HepG2 (cell line): ENCODE results near the gene TPX2. TPM values are rescaled to one million over a fixed set of nuclear protein-coding genes. Genes with fewer than 3 reads are reported as not detected.

Source experiments
- CBX1 ChIP-seq: IDR thresholded peaks from one replicate; pipeline ENCODE4 v1.6.1; 2016; ENCODE audit warnings: antibody characterized with exemption, low read depth
- CCAR2 ChIP-seq: fragments of 200-400 bp; formaldehyde crosslinking; optimal IDR thresholded peaks from 2 replicates; pipeline ENCODE3; 2018; ENCODE audit warnings: low read depth, mild to moderate bottlenecking, low read length, moderate library complexity
- CREB1 ChIP-seq, 2 experiments: fragments of 450-650 bp in 1 of 2; IDR thresholded peaks; 2 replicates each; pipeline ENCODE4 v1.6.1; 2016 to 2017; ENCODE audit warnings: control low read depth in 1 of 2, mild to moderate bottlenecking in 1 of 2, missing compliant biosample characterization in 1 of 2, missing genetic modification characterization in 1 of 2
- PCBP1 ChIP-seq: fragments of 200-400 bp; formaldehyde crosslinking; IDR thresholded peaks from 2 replicates; pipeline ENCODE4 v1.6.1; 2017; ENCODE audit warnings: mild to moderate bottlenecking, low read depth, low read length, borderline replicate concordance
- SMARCE1 ChIP-seq: fragments of 450-650 bp; IDR thresholded peaks from 2 replicates; pipeline ENCODE4 v1.6.1; 2017; ENCODE audit warnings: borderline replicate concordance
- SNAPC2 ChIP-seq: sonication (generic); formaldehyde crosslinking; IDR thresholded peaks from 2 replicates; pipeline ENCODE4 v1.8.1; 2022; ENCODE audit warnings: mild to moderate bottlenecking, missing genetic modification reagents
- SRSF1 ChIP-seq: fragments of 200-400 bp; formaldehyde crosslinking; optimal IDR thresholded peaks from 2 replicates; pipeline ENCODE3; 2017; ENCODE audit warnings: mild to moderate bottlenecking, low read depth, low read length, moderate library complexity
- TARDBP ChIP-seq: sonication (generic); formaldehyde crosslinking; IDR thresholded peaks from 2 replicates; pipeline ENCODE4 v1.8.0; 2022; ENCODE audit warnings: mild to moderate bottlenecking, missing genetic modification reagents
- TBX2 ChIP-seq: sonication (generic); formaldehyde crosslinking; IDR thresholded peaks from 2 replicates; pipeline ENCODE4 v1.5.0; 2020; ENCODE audit warnings: missing genetic modification reagents, mild to moderate bottlenecking, borderline replicate concordance
- TEAD2 ChIP-seq: sonication (generic); formaldehyde crosslinking; IDR thresholded peaks from 2 replicates; pipeline ENCODE4 v1.9.0; 2021; ENCODE audit warnings: missing genetic modification reagents
- TOPORS ChIP-seq: sonication (generic); formaldehyde crosslinking; IDR thresholded peaks from 2 replicates; pipeline ENCODE4 v1.8.0; 2023; ENCODE audit warnings: mild to moderate bottlenecking, missing genetic modification reagents
- ZFY ChIP-seq: sonication (generic); formaldehyde crosslinking; IDR thresholded peaks from 2 replicates; pipeline ENCODE4 v1.4.0; 2020; ENCODE audit warnings: missing genetic modification reagents
- ZNF256 ChIP-seq: sonication (generic); formaldehyde crosslinking; conservative IDR thresholded peaks from 2 replicates; pipeline ENCODE4 v1.4.0; 2020; ENCODE audit warnings: missing genetic modification reagents
- ZNF3 ChIP-seq: IDR thresholded peaks from 2 replicates; pipeline ENCODE4 v1.7.0; 2017; ENCODE audit warnings: inconsistent platforms
- ZNF543 ChIP-seq: sonication (generic); formaldehyde crosslinking; IDR thresholded peaks from 2 replicates; pipeline ENCODE4 v1.4.0; 2020; ENCODE audit warnings: mild to moderate bottlenecking, missing genetic modification reagents
- ZNF557 ChIP-seq: sonication (generic); formaldehyde crosslinking; IDR thresholded peaks from 2 replicates; pipeline ENCODE4 v1.4.0; 2020; ENCODE audit warnings: missing genetic modification reagents
- ZNF644 ChIP-seq: IDR thresholded peaks from 2 replicates; pipeline ENCODE4 v1.6.1; 2016; ENCODE audit warnings: low read depth
- polyA plus RNA-seq, 8 experiments: library from polyadenylated mRNA; depleted of rRNA in 3 of 8; stranded (reverse) in 7 of 8; unstranded in 1 of 8; fragments of >200 nt; fragmentation: Illumina TruSeq in 4 of 8; extraction: Trizol in 4 of 8; gene quantifications; 2 replicates each; pipeline versions ENCODE4 v1.2.1 to v1.2.3, GENCODE V29; 2011 to 2016; ENCODE audit warnings: low read depth in 4 of 8, missing spikeins in 1 of 8, mixed read lengths in 1 of 8; ENCODE audit not compliant: insufficient read depth in 1 of 8
- total RNA-seq, 5 experiments: library from RNA; depleted of rRNA; stranded (reverse); fragments of >200 nt; fragmentation: Illumina TruSeq; extraction: Trizol; gene quantifications; 2 replicates each; pipeline ENCODE4 v1.2.3, GENCODE V29; 2016; ENCODE audit warnings: low read depth in 1 of 5
- TF ChIP-seq, protein P1 (sequence below): sonication (generic); formaldehyde crosslinking; IDR thresholded peaks from 2 replicates; pipeline ENCODE4 v1.4.0; 2020; ENCODE audit warnings: mild to moderate bottlenecking, missing genetic modification reagents, borderline replicate concordance
- TF ChIP-seq, protein P2 (sequence below): sonication (generic); formaldehyde crosslinking; IDR thresholded peaks from 2 replicates; pipeline ENCODE4 v1.8.0; 2022; ENCODE audit warnings: mild to moderate bottlenecking, missing genetic modification reagents, borderline replicate concordance
- TF ChIP-seq, protein P3 (sequence below): sonication (generic); formaldehyde crosslinking; IDR thresholded peaks from 2 replicates; pipeline ENCODE4 v1.4.0; 2020; ENCODE audit warnings: missing genetic modification reagents
- TF ChIP-seq, protein P4 (sequence below): sonication (generic); formaldehyde crosslinking; IDR thresholded peaks from 2 replicates; pipeline ENCODE4 v1.5.0; 2020; ENCODE audit warnings: missing genetic modification reagents
- TF ChIP-seq, protein P5 (sequence below): sonication (generic); formaldehyde crosslinking; IDR thresholded peaks from 2 replicates; pipeline ENCODE4 v1.4.0; 2020; ENCODE audit warnings: missing genetic modification reagents

The TPX2 gene
- total and polyA plus RNA-seq, 2 of the 13 experiments (the other 11 are each of a cell fraction or from before 2014, with no cell fraction given) = 34.3 to 124 TPM

DNA sequence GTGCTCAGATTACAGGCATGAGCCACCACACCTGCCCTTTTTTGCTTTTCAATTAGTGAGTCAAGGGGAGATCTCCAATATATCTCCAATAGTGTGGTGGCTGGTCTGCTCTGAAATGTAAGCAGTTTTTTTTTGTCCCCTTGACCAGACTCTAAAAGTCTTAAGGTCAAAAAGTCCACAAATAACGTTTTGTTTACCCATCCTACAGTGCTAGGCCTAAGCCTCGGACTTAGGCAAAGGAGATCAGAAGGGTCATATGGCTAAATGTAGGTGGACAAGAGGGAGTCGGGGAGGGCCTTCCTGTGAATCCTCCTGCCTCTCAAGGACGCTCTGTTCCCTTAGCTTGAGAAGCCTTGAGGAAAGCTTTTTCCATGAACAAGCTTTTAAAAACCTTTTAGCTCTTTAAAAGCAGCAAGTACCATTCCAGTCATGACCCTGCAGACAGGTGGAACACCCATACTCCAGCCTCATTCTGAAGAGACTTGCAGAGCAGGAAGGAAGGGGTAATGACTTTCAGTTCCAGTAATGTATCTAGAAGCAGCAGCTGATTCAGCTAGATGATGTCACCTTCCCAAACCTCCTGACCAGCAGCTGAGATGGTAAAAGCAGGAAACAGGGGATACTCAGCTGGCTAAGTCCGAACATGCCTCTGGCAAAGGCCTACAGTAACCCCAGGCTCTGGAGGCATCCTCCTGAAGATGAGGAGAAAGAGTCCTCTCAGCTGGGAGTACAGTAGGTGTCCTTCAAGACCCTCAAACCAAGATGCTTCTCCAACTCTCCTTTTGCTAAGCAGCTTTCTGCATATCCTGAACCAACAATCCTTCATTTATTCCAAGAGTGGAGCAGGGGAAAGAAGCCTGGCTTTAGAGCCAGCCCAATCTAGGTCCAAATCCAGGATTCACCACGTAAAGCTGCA is 40.0 kb upstream of the TPX2 start (continued):
- TF ChIP-seq ZNF3 (CRISPR knock-in tag) (0 out of 2 replicates have a peak, but pooled peaks have one; percentile 10), CBX1 (peak; percentile 17), ZFY (CRISPR knock-in tag) (peak; percentile 74), TBX2 (CRISPR knock-in tag) (peak; percentile 60; the same call in 1 of the 2 replicates), ZNF256 (CRISPR knock-in tag) (no peak), SRSF1 (no peak), ZNF543 (CRISPR knock-in tag) (0 out of 2 replicates have a peak, but pooled peaks have one; percentile 57), PCBP1 (no peak), TEAD2 (CRISPR knock-in tag) (no peak), SNAPC2 (CRISPR knock-in tag) (peak; percentile 78), ZNF557 (CRISPR knock-in tag) (no peak), SMARCE1 (no peak), TARDBP (CRISPR knock-in tag) (peak; percentile 75), CREB1 (IDR thresholded peaks at IDR 0.05) (no peak), CREB1 (CRISPR knock-in tag; IDR thresholded peaks at IDR 0.05) (0 out of 2 replicates have a peak, but pooled peaks have one; percentile 55), TOPORS (CRISPR knock-in tag) (0 out of 2 replicates have a peak, but pooled peaks have one; percentile 72), ZNF644 (peak; percentile 56; the same call in 1 of the 2 replicates), CCAR2 (no peak)
- TF ChIP-seq, protein P1, sequence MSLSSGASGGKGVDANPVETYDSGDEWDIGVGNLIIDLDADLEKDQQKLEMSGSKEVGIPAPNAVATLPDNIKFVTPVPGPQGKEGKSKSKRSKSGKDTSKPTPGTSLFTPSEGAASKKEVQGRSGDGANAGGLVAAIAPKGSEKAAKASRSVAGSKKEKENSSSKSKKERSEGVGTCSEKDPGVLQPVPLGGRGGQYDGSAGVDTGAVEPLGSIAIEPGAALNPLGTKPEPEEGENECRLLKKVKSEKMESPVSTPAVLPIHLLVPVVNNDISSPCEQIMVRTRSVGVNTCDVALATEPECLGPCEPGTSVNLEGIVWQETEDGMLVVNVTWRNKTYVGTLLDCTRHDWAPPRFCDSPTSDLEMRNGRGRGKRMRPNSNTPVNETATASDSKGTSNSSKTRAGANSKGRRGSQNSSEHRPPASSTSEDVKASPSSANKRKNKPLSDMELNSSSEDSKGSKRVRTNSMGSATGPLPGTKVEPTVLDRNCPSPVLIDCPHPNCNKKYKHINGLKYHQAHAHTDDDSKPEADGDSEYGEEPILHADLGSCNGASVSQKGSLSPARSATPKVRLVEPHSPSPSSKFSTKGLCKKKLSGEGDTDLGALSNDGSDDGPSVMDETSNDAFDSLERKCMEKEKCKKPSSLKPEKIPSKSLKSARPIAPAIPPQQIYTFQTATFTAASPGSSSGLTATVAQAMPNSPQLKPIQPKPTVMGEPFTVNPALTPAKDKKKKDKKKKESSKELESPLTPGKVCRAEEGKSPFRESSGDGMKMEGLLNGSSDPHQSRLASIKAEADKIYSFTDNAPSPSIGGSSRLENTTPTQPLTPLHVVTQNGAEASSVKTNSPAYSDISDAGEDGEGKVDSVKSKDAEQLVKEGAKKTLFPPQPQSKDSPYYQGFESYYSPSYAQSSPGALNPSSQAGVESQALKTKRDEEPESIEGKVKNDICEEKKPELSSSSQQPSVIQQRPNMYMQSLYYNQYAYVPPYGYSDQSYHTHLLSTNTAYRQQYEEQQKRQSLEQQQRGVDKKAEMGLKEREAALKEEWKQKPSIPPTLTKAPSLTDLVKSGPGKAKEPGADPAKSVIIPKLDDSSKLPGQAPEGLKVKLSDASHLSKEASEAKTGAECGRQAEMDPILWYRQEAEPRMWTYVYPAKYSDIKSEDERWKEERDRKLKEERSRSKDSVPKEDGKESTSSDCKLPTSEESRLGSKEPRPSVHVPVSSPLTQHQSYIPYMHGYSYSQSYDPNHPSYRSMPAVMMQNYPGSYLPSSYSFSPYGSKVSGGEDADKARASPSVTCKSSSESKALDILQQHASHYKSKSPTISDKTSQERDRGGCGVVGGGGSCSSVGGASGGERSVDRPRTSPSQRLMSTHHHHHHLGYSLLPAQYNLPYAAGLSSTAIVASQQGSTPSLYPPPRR = peak; percentile 78; the same call in 1 of the 2 replicates
- TF ChIP-seq, protein P2, sequence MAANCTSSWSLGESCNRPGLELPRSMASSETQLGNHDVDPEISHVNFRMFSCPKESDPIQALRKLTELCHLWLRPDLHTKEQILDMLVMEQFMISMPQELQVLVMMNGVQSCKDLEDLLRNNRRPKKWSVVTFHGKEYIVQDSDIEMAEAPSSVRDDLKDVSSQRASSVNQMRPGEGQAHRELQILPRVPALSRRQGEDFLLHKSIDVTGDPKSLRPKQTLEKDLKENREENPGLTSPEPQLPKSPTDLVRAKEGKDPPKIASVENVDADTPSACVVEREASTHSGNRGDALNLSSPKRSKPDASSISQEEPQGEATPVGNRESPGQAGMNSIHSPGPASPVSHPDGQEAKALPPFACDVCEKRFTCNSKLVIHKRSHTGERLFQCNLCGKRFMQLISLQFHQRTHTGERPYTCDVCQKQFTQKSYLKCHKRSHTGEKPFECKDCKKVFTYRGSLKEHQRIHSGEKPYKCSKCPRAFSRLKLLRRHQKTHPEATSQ (CRISPR knock-in tag) = peak; percentile 81
- TF ChIP-seq, protein P3, sequence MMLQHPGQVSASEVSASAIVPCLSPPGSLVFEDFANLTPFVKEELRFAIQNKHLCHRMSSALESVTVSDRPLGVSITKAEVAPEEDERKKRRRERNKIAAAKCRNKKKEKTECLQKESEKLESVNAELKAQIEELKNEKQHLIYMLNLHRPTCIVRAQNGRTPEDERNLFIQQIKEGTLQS (CRISPR knock-in tag) = peak; percentile 90
- TF ChIP-seq, protein P4, sequence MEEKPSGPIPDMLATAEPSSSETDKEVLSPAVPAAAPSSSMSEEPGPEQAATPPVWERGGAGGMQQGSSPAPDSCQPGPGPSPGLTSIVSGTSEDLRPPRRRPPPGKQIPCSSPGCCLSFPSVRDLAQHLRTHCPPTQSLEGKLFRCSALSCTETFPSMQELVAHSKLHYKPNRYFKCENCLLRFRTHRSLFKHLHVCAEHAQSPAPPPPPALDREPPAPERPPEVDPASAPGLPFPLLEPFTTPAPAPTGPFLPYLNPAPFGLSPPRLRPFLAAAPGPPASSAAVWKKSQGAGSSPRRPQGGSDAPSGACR (CRISPR knock-in tag) = 0 out of 2 replicates have a peak, but pooled peaks have one; percentile 42
- TF ChIP-seq, protein P5, sequence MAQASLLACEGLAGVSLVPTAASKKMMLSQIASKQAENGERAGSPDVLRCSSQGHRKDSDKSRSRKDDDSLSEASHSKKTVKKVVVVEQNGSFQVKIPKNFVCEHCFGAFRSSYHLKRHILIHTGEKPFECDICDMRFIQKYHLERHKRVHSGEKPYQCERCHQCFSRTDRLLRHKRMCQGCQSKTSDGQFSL = no peak
